AG10803 (cell line): ENCODE data around the gene STK32C.

ENCODE experiments used
- DNase-seq: peaks from one replicate; pipeline ENCODE4 v3.0.0; 2010; ENCODE audit warnings: low read depth
- H3K4me3 ChIP-seq: 2 replicates; pipeline ENCODE4 v1.5.1; 2011; ENCODE audit warnings: mild to moderate bottlenecking, low read length, control low read depth
- CTCF ChIP-seq: conservative IDR thresholded peaks from 2 replicates; pipeline ENCODE4 v1.5.1; 2011; ENCODE audit warnings: mild to moderate bottlenecking, low read length, control low read depth, inconsistent platforms

The STK32C gene

GRCh38 chr10:132184816-132185593 lies 122.7 kb downstream of the STK32C start:
- no peak overlapping the region for H3K4me3 ChIP-seq
- no peak for DNase-seq
- no peak for TF ChIP-seq CTCF

GRCh38 chr10:132183046-132183445 lies 124.7 kb downstream of the STK32C start:
- no peak for DNase-seq

GRCh38 chr10:132182591-132182990 lies 125.2 kb downstream of the STK32C start:
- no peak for TF ChIP-seq CTCF
- H3K4me3 ChIP-seq: no peak overlapping the region
- no peak for DNase-seq

More at GRCh38 chr10:132183046-132183445, 124.7 kb downstream of the STK32C start:
- H3K4me3 ChIP-seq: no peak overlapping the region
- TF ChIP-seq CTCF: no peak

GRCh38 chr10:132181691-132182425 lies 125.9 kb downstream of the STK32C start:
- no peak overlapping the region for H3K4me3 ChIP-seq
- DNase-seq: no peak

GRCh38 chr10:132180736-132181135 lies 127.0 kb downstream of the STK32C start:
- no peak overlapping the region for H3K4me3 ChIP-seq
- no peak for DNase-seq
- no peak for TF ChIP-seq CTCF

More at GRCh38 chr10:132181691-132182425, 125.9 kb downstream of the STK32C start:
- no peak for TF ChIP-seq CTCF

GRCh38 chr10:132179551-132180392 lies 128.0 kb downstream of the STK32C start:
- no peak overlapping the region for H3K4me3 ChIP-seq
- no peak for TF ChIP-seq CTCF
- no peak for DNase-seq
